HG03066 (cell line): ENCODE data around the gene THOC1.

Experiments
- ATAC-seq: cut with Tn5 transposase; IDR thresholded peaks from one replicate; pipeline ENCODE4 v1.9.1; 2021; ENCODE audit warnings: low read depth; ENCODE audit not compliant: unreplicated experiment

Gene THOC1

DNA sequence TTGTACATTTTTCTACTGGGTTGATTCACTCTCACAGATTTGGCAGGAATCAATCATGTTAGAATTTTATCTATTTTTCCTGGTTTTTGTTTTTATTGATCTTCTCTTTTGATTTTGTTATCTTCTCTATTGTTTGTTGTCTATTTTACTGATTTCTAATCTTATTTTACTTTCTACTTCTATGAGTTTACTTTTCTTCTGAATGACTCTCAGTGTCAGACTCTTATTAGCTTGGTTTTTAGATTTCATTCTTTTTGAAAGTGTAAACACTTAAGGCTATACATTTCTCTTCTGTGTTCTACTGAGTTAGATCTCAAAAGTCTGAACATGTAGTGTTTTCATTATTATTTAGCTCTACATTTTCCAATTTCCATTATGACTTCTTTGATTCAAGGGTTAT lies 47.1 kb downstream of the THOC1 start:
- no peak for ATAC-seq

DNA sequence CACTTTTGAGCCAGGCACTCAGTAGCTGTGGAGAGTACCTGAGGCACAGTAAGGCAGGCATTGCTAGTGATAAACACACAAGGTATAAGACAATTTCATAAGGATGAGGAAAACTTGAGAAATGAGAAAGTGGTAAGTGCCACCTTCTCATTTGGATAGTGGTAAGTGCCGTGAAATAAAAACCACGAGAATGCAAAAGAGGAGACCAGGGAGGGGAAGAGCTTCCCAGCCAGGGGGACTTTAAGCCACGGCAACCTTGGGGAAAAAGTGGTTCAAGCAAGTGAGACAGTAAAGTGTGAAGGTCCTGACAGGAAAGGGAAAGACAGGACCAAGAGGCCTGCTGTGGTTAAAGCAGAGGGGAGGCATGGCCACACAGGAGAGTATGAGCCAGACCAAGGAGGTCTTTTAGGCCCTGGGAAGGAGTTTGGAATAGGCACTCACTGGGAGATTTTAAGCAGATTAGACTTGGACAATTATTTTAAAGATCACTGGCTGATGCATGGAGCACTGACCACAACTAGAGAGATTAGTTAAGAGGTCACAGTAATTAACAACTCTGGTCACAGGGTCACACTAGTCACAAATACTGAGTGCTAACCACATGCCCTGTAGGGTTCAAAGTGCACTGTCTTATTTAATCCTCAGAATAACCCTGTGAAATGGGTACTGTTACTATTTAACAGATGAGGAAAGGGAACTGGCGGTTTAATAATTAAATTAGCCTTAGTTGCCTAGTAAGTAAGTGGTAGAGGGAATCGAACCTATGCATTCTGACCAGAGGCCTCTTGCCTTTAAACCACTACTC lies 50.1 kb downstream of the THOC1 start:
- no peak for ATAC-seq

DNA sequence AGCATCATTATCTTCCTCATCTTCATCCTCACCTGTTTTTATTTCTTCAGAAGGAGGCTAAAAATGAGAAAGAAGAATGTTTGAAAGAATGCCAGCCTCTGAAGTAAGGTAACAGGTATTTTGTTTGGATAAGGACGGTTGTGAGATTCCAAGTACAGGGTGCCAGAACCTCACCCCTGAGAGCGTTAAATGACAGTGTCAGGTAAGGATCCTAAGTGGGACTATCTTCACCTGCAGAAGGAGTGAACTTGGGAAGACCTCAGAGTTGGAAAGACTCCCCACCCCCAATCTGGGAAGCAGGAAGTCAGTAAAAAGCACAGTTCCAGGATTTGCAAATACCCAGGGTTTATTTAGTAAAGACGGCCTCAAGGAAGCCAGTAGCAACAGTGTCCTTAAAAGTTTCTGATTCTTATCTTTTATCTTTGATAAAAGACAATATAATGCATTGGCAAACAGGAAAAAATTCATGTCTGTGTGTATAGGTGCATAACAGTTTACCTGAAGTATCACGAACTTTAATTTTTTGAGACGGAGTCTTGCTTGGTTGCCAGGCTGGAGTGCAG lies 52.3 kb downstream of the THOC1 start:
- no peak for ATAC-seq

DNA sequence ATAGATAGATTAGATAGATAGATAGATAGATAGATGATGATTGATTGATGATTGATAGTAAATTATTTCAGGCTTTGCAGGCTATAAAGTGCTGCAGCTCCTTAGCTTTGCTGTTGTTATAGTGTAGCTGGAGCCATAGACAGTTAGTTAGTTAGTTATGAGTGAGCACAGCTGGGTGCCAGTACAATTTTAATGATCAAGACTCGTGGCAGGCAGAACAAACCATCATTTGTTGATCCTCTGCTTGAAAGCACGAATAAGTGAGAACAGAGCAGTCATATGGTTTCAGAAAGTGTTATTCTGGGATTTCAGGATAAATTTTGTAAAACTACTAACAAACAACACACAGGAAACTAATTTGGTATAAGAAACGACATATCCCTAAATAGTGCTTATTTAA lies 53.9 kb downstream of the THOC1 start:
- no peak for ATAC-seq

DNA sequence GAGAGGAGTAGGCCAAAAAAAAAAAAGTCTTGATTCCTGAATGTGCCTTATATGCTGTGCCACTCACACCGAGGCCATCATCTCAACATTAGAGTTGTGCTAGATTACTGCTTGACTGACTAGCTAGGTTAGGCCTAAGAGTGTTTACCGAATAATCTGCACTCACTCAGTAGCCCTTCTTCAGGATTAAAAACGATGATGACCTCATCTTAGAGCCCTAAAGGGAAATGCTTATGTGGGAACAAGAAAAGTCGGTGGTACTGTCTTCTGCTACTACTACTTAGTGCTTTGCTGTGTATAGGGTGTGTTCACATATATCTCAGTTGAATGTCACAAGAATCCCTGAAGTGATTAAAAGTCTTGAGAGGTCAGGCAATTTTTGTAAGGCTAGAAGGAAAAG lies 54.3 kb downstream of the THOC1 start:
- ATAC-seq, result no peak

DNA sequence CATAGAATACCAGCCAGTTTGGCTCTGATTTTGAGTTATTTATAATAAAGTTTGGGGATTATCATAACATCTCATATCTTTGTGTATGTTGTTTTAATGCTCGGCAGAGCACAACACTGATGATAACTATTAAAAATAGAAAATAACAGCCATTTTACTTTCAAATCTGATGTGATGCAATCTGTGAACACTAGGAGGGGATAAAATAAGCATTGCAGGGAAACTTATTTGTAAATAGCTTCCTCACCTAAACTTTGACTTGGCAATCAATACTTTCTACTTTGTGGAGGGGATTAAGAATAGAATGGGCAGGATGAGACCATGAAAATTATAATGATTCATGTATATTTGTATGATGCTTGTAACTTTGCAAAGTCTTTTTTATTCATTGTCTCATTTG lies 55.1 kb downstream of the THOC1 start:
- no peak for ATAC-seq

DNA sequence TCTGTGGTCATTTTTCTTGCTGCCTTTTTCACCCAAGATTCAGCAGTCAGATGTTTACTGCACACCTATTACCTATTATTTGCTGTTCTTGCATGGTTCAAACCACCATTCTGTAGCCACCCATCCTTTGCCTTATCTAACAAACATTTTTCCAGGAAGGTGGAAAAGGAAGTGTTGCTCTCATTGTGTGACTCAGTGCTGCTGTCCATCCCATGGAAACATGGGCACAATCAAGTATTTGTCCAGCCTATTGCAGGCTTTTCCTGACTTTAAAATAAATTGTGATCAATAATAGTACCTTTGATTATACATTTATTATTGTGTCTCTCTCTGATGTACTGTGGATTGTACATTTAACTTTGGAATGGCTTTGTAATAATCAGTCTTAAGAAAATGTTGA lies 56.3 kb downstream of the THOC1 start:
- no peak for ATAC-seq

DNA sequence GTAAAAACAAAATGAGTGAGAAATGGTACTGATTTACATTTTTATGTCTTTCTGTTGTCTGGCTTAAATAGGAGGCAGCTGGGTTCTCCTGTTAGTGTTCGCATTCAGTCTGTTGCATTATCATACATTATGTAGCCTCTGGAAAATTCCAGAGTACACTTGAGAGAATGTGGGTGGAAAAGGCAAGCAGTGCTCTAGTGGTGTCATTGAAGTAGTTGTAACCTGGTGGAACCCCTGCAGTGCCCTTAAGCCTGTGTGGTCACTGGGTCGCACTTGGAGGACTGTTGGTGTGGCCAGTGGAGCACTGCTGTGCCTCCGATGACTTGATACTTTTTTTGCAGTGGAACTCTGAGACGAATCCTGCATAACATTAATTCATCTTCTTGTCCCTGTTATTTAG lies 57.1 kb downstream of the THOC1 start:
- no peak for ATAC-seq

DNA sequence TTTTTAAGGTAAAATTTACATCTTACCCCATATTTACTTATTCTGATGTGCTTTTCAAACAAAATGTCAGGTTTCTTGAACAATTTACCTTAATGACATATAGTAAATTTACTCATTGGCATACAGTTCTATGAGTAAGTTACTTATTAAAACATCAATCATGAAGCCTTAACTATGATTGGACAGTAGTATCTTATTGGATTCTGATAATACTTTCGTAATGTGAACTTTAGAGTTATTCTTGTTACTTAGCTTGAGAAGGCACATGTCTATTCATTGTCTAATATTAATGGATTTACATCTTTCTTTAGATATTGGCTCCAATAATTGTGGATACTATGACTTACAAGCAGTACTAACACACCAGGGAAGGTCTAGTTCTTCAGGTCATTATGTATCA lies 57.8 kb downstream of the THOC1 start:
- ATAC-seq, result no peak

DNA sequence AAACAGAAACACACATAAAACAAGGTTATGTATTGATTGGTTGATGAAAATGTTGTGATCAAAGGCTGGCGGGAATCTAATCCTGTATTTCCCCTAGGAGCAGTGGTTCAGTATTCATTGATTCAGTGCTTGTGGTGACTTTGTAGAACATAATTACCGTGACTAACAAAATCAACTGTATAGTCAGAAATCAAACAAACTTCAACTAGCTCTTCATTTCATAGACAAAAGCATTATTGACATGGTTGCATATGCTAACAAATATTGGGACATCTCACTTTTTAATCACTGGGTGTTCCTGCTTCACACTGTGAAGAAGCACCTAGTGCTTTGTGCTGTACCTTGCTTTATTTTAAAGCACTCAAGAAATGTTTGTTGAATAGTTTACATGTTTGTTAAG lies 68.1 kb downstream of the THOC1 start:
- ATAC-seq, result no peak

DNA sequence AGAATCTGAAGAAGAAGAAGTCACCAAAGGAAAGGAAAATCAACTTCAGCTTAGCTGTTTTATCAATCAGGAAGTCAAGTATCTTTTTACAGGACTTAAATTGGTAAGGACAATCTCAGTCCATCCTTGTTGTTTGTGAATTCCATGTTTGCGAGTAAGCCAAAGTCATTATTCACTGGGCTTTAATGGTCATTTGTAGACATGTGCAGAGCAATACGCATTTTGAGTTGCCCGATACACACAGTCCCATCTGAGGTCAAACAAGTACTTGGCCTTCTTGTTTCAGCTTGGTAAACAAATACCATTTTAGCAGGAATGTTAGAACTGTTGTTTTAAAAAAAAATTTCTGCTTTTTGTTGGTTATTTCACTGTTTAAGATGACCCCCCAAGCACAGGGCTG lies 68.6 kb downstream of the THOC1 start:
- no peak for ATAC-seq

DNA sequence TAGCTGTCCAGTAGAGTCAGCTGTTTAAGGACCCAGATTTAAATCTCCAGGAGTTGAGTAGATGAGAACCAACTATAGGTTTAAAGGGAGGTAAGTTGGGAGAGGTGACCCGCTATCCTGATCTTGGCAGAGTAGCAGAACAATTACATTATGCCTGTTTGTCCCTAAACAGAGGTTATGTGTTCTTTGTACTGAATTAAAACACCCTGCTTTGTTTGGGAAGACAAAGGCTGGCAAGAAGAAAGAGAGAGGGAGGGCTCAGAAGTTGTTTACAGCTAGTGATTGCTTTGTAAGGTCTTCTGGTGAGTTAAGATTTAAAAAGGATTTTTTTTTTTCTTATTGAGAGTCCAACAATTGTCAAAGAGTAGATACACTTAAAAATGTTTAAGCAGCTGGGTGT lies 72.2 kb downstream of the THOC1 start:
- no peak for ATAC-seq

DNA sequence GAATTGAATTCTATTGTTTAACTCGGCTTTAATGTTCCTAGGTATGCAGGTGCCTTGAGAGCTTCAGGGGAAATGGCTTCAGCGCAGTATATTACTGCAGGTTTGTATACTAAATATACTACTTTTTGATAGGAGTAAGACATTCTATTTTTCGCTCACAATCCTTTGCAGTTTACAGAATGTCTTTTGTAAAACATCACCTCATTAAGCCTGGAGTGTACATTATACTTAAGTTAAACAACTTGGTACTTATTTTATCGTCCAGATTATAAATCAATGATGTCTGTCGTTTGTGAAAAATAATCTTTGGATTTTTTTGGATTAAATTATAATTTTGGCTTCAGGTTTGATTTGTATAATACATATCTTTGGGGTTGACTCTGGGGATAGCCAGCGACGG lies 75.0 kb downstream of the THOC1 start:
- no peak for ATAC-seq

DNA sequence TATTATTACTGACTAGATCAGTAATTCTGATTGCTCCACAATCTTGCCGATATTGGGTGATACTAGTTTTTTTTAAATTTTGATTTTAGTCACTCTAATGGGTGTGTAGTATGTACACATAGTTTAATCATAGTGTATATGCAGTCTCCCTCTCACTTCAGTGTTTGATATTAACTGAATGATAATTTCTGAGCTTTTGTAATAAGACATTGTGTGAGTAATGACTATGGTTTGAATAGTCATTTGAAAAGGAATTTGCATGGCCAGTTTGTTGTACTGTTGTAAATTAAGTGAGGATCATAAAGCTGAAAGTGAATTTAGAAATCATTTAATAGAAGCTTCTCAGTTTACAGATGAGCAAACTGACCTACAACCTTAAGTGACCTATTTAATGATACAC lies 76.1 kb downstream of the THOC1 start:
- no peak for ATAC-seq

DNA sequence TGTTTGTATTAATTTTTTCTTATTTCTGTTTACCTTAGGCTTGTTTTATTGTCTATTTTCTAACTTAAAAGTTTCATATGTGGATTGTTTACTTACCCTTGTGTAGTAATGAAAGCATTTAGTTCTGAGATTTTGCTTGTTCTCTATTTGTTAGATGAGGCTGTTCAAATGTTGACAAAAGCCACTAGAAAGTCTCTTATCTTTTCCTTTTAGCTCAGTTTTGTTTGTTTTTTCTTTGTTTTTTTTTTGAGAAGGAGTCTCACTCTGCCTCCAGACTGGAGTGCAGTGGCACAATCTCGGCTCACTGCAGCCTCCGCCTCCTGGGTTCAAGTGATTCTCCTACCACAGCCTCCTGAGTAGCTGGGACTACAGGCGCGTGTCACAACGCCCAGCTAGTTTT lies 78.6 kb downstream of the THOC1 start:
- no peak for ATAC-seq

DNA sequence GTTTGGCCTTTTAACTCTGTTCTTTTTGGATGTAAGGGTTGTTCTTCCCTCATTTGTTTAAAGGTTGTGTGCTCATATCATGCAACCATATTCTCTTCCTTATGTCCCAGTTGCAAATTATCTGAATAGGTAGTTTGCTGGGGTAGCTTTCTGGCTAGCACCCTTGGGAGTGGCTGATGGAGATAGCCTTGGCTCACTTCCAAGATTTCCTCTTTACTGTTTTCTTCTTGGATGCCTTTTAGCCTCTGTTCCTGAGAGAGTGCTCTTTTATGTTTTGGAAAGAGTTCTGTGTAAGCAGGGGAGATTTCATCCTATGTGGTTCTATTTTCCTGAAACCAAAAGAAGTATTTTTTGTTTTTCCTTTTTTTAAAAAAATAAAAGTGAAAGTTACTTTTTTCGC lies 84.1 kb downstream of the THOC1 start:
- ATAC-seq, result no peak

DNA sequence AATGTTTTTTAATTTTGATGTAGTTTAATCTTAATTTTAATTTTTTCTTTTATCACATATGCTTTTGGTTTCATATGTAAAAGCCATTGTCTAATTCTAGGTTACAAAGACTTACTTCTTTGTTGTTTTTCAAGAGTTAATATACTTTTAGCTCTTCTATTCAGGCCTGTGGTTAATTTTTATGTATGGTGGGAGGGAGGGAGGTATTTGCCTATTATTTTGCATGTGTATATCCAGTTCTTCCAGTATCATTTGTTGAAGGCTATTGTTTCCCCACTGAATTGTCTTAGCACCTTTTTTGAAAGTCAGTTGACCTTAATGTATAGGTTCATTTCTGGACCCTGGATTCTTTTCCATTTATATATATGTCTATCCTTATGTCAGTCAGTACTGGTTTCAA lies 86.1 kb downstream of the THOC1 start:
- ATAC-seq, result no peak

DNA sequence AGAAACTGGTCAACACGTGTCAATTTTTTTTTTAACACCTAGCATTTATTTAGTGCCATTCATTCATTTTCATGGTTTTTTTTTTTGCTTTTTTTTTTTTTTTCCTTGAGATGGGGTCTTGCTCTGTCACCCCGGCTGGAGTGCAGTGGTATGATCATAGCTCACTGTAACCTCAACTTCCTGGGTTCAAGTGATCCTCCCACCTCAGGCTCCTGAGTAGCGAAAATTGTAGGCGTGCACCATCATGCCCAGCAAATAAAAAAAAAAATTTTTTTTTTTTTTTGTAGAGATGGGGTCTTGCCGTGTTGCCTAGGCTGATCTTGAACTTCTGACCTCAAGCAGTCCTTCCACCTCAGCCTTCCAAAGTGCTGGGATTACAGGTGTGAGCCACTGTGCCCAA lies 88.3 kb downstream of the THOC1 start:
- no peak for ATAC-seq

DNA sequence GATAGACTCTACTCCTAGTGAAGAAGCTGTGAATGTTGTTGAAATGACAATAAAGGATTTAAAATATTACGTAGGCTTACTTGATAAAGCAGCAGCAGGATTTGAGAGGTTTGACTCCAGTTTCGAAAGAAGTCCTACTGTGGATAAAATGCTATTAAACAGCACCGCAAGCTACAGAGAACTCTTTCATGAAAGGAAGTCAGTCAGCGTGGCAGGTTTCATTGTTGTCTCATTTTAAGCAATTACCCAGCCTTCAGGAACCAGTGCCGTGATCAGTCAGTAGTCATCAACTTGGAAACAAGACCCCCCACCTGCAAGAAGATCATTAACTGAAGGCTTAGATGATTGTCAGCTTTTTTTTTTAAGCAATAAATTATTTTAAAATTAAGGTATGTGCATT lies 95.5 kb downstream of the THOC1 start:
- no peak for ATAC-seq
